ENCODE measurements around the gene FOXO6. TPM values are rescaled to one million over a fixed set of nuclear protein-coding genes. Genes with fewer than 3 reads are reported as not detected.

FOXO6 gene
- total RNA-seq, 4 donors from 2014 or later: 0.14 to 4.1 TPM; not detected in 2

GRCh38 chr1:41417746-41418145 lies 56.5 kb downstream of the FOXO6 start:
- in situ Hi-C loops (cut with MboI; ENCODE audit: low pct_ligation_motif_present in 1 of 4, low pct_unique_long_range_greater_than_20kb in 1 of 4, low sequenced_read_pairs in 3 of 4): loop anchor here (10.0 kb wide), 3 partner anchors 93 to 153 kb away; no protein-coding TSS in a partner anchor
- no peak overlapping the region for H3K4me3 ChIP-seq
- 60 to 61% methylated on average over 4 to 6 of the region's 6 CpGs for WGBS, 2 donors (ENCODE audit: low coverage in 1 of 2)
- H3K36me3 ChIP-seq: no peaks in the 10 kb centered on the region
- no peak for TF ChIP-seq EP300 (IDR thresholded peaks at IDR 0.05; ENCODE audit: low read depth)
- no peak for TF ChIP-seq CTCF (IDR thresholded peaks at IDR 0.05)
- TF ChIP-seq POLR2AphosphoS5 (IDR thresholded peaks at IDR 0.05): no peak
- TF ChIP-seq POLR2A (IDR thresholded peaks at IDR 0.05): no peak
- no peak overlapping the region for H3K27ac ChIP-seq
- no peak for DNase-seq
- no peaks in the 10 kb centered on the region for H3K27me3 ChIP-seq
- peaks cover 0 to 21% (median 6%) of the 10 kb centered on the region in 4 donors for H3K4me1 ChIP-seq
- H3K9me3 ChIP-seq: no peaks in the 10 kb centered on the region
- intact Hi-C loops (cut with DNase I; ENCODE audit: low total_unique reads): loop anchor here (5.0 kb wide), 1 partner anchor 135 kb away; no protein-coding TSS in a partner anchor

DNA sequence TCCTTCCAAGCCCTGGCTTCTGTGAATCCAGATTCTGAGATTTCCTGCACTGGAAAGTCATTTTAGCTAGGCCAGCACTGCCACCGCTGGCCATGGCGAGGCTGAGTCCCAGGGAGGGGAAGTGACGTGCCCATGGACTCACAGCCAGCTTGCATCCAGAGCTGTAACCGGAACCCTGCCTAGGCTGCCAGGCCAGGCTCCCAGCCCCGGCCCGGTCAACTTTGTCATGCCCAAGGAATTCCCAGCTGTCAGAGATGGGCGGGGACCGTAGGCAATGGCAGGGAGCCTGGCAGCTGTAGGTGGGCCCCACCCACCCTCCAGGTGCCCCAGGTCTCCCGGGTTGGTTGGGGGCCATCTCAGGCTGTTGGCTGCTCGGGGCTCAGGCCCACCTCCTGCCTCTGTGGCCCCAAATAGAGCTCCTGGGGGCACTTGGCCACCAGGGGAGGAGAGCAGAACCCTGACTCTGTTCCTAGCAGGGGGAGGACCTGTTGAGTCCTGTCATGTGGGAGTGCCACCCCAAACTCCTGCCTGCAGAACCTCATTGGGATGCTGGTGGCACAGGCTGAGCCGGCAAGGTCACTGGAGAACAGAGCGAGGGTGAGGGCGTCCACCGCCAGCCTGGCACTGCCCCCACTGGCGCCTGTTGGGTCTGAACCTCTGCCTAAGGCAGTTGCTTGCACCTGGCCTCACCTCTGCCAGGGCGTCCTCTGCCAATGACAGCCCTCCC lies 57.8 kb downstream of the FOXO6 start:
- WGBS, 2 donors (ENCODE audit: low coverage in 1 of 2): 49 to 78% methylated on average over 4 to 11 of the region's 16 CpGs

DNA sequence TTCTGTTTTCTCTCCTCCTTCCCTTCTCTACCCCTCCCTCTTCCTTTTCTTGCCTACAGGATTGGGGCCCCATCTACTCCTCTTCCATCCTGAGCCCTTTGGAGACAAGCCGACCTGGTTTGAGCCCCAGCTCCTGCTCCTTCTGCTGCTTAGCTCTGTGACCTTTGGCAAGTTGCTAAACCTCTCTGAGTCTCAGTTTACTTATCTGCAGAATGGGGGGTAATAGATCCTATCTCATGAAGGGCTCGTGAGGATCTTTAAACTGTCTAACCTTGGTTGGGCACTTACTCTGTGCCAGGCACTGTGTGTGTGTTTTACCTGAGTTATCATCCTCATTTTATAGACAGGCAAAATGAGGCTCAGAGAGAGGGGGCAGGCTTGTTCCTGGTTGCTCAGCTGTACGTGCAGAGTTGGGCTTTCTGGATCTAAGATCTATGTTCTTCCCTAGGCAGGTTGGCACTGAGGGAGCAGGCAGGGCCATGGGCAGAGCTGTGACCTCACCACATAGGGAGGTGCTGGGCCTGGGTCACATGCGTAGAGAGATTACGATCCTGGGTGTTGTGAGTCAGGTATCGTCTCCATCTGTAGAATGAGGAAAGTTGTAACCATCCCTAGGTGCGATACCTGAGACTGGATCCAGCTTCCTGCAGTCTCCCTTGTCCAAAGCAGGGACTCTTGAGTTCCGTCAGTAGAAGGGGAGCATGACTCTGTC lies 58.5 kb downstream of the FOXO6 start:
- intact Hi-C loops (cut with DNase I; ENCODE audit: low total_unique reads): loop anchor here (5.0 kb wide), 1 partner anchor 137 kb away; no protein-coding TSS in a partner anchor
- WGBS, 2 donors (ENCODE audit: low coverage in 1 of 2): 63 to 66% methylated on average over 1 to 8 of the region's 8 CpGs
- no peak for TF ChIP-seq EP300 (IDR thresholded peaks at IDR 0.05; ENCODE audit: low read depth)

More for the DNA sequence above, 57.8 kb downstream of the FOXO6 start:
- H3K36me3 ChIP-seq: no peaks in the 10 kb centered on the region
- H3K9me3 ChIP-seq: no peaks in the 10 kb centered on the region
- in situ Hi-C loops (cut with MboI; ENCODE audit: low pct_ligation_motif_present in 1 of 4, low pct_unique_long_range_greater_than_20kb in 1 of 4, low sequenced_read_pairs in 3 of 4): loop anchor here (10.0 kb wide), 3 partner anchors 94 to 154 kb away; no protein-coding TSS in a partner anchor
- H3K27ac ChIP-seq: no peak overlapping the region
- TF ChIP-seq EP300 (IDR thresholded peaks at IDR 0.05; ENCODE audit: low read depth) (no peak), POLR2A (IDR thresholded peaks at IDR 0.05) (no peak), CTCF (IDR thresholded peaks at IDR 0.05) (no peak), POLR2AphosphoS5 (IDR thresholded peaks at IDR 0.05) (peak in 1 of 3 donors; percentile 39)
- intact Hi-C loops (cut with DNase I; ENCODE audit: low total_unique reads): loop anchor here (5.0 kb wide), 1 partner anchor 137 kb away; no protein-coding TSS in a partner anchor
- H3K27me3 ChIP-seq: no peaks in the 10 kb centered on the region
- peaks cover 0 to 21% (median 6%) of the 10 kb centered on the region in 4 donors for H3K4me1 ChIP-seq
- H3K4me3 ChIP-seq: no peak overlapping the region
- peak; percentile 79 for DNase-seq

GRCh38 chr1:41420351-41420750 lies 59.1 kb downstream of the FOXO6 start:
- intact Hi-C loops (cut with DNase I; ENCODE audit: low total_unique reads): no loop called here
- no peaks in the 10 kb centered on the region for H3K36me3 ChIP-seq
- no peaks in the 10 kb centered on the region for H3K9me3 ChIP-seq
- H3K27ac ChIP-seq: no peak overlapping the region
- H3K27me3 ChIP-seq: no peaks in the 10 kb centered on the region
- 86 to 100% methylated on average over 1 to 4 of the region's 4 CpGs for WGBS, 2 donors (ENCODE audit: low coverage in 1 of 2)
- TF ChIP-seq CTCF (IDR thresholded peaks at IDR 0.05) (no peak), POLR2AphosphoS5 (IDR thresholded peaks at IDR 0.05) (no peak), POLR2A (IDR thresholded peaks at IDR 0.05) (no peak), EP300 (IDR thresholded peaks at IDR 0.05; ENCODE audit: low read depth) (no peak)
- no peak overlapping the region for H3K4me3 ChIP-seq
- no peak for DNase-seq
- H3K4me1 ChIP-seq: peaks cover 0 to 21% (median 6%) of the 10 kb centered on the region in 4 donors
- in situ Hi-C loops (cut with MboI; ENCODE audit: low pct_ligation_motif_present in 1 of 4, low pct_unique_long_range_greater_than_20kb in 1 of 4, low sequenced_read_pairs in 3 of 4): no loop called here

More for the DNA sequence above, 58.5 kb downstream of the FOXO6 start:
- H3K4me1 ChIP-seq: peaks cover 0 to 21% (median 6%) of the 10 kb centered on the region in 4 donors
- in situ Hi-C loops (cut with MboI; ENCODE audit: low pct_ligation_motif_present in 1 of 4, low pct_unique_long_range_greater_than_20kb in 1 of 4, low sequenced_read_pairs in 3 of 4): loop anchor here (10.0 kb wide), 3 partner anchors 95 to 155 kb away; no protein-coding TSS in a partner anchor
- H3K36me3 ChIP-seq: no peaks in the 10 kb centered on the region
- no peak for DNase-seq
- no peak overlapping the region for H3K4me3 ChIP-seq
- no peaks in the 10 kb centered on the region for H3K9me3 ChIP-seq
- no peaks in the 10 kb centered on the region for H3K27me3 ChIP-seq
- no peak overlapping the region for H3K27ac ChIP-seq

All from transverse colon (tissue), 4 donors.